SU-DHL-6 (cell line): Measurements from ENCODE around the gene TERF2IP.

ENCODE experiments used
- H2AFZ ChIP-seq: fragments of 200-600 bp; sonication (generic); 2 replicates; pipeline ENCODE4 v1.6.1; 2014; ENCODE audit warnings: low read depth, mild to moderate bottlenecking, moderate library complexity, mixed read lengths, antibody characterized with exemption, low read length; ENCODE audit not compliant: severe bottlenecking
- H3F3A ChIP-seq: fragments of 200-600 bp; shearing (Covaris generic); 2 replicates; pipeline ENCODE4 v1.6.0; 2016; ENCODE audit warnings: antibody characterized with exemption, mild to moderate bottlenecking; ENCODE audit not compliant: insufficient read depth
- H3K27ac ChIP-seq: fragments of 200-600 bp; sonication (generic); 2 replicates; pipeline ENCODE4 v1.5.1; 2016; ENCODE audit warnings: low read depth, mild to moderate bottlenecking, low read length, moderate library complexity, mixed read lengths
- H3K27me3 ChIP-seq: fragments of 200-600 bp; sonication (generic), shearing (Covaris generic); 2 replicates; pipeline ENCODE4 v1.6.0; 2014; ENCODE audit warnings: mild to moderate bottlenecking, low read length
- H3K36me3 ChIP-seq: fragments of 200-600 bp; sonication (generic); 2 replicates; pipeline ENCODE4 v1.6.1; 2014; ENCODE audit warnings: mild to moderate bottlenecking, low read length, mixed read lengths
- H3K4me2 ChIP-seq: fragments of 300-600, 200-600 bp; shearing (Covaris generic), sonication (generic); 2 replicates; pipeline ENCODE4 v1.6.0; 2014; ENCODE audit warnings: low read length, low read depth, mild to moderate bottlenecking; ENCODE audit not compliant: poor library complexity, severe bottlenecking
- H3K4me3 ChIP-seq: fragments of 200-600 bp; sonication (generic); 2 replicates; pipeline ENCODE4 v1.5.1; 2014; ENCODE audit warnings: antibody characterized with exemption, low read length, mild to moderate bottlenecking, mixed read lengths; ENCODE audit not compliant: insufficient read depth, poor library complexity, severe bottlenecking
- H3K79me2 ChIP-seq: fragments of 200-600 bp; sonication (generic); 2 replicates; pipeline ENCODE4 v1.6.1; 2014; ENCODE audit warnings: mild to moderate bottlenecking, low read length, moderate library complexity; ENCODE audit not compliant: insufficient read depth
- H3K9ac ChIP-seq: fragments of 200-600 bp; sonication (generic); 2 replicates; pipeline ENCODE4 v1.7.0; 2014; ENCODE audit warnings: mild to moderate bottlenecking, low read length
- H3K9me2 ChIP-seq: fragments of 200-600 bp; sonication (generic); replicated peaks from 2 replicates; pipeline ENCODE4 v1.6.1; 2014; ENCODE audit warnings: low read length; ENCODE audit not compliant: insufficient read depth
- H3K9me3 ChIP-seq: fragments of 200-600 bp; sonication (generic); 2 replicates; pipeline ENCODE4 v1.6.1; 2014; ENCODE audit warnings: low read length, mixed read lengths; ENCODE audit not compliant: insufficient read depth
- H4K20me1 ChIP-seq: fragments of 200-600 bp; sonication (generic); 2 replicates; pipeline ENCODE4 v1.6.1; 2014; ENCODE audit warnings: low read depth, mild to moderate bottlenecking, antibody characterized with exemption, low read length, moderate library complexity, mixed read lengths
- CTCF ChIP-seq: fragments of 200-600 bp; sonication (generic); IDR thresholded peaks from one replicate; pipeline ENCODE4 v1.5.1; 2017; ENCODE audit warnings: antibody characterized with exemption, mild to moderate bottlenecking, low read length, moderate library complexity; ENCODE audit not compliant: insufficient read depth, poor library complexity, severe bottlenecking
- EZH2phosphoT487 ChIP-seq: fragments of 200-600 bp; sonication (generic), shearing (Covaris generic); conservative IDR thresholded peaks from 2 replicates; pipeline ENCODE4 v1.6.1; 2018; ENCODE audit warnings: mild to moderate bottlenecking, antibody characterized with exemption, low read length, moderate library complexity, mixed read lengths

TERF2IP gene

GRCh38 chr16:75667503-75667902, 19.9 kb downstream of the TERF2IP start:
- H3K4me3 ChIP-seq: no peak overlapping the region
- no peak overlapping the region for H3K4me2 ChIP-seq
- no peaks in the 10 kb centered on the region for H3K9me3 ChIP-seq
- no peak overlapping the region for H2AFZ ChIP-seq
- H3K27me3 ChIP-seq: no peaks in the 10 kb centered on the region
- H3K79me2 ChIP-seq: no peaks in the 10 kb centered on the region
- H3F3A ChIP-seq: peaks cover 3% of the 10 kb centered on the region; the same call in 1 of the 2 replicates
- no peak overlapping the region for H3K9ac ChIP-seq
- no peaks in the 10 kb centered on the region for H4K20me1 ChIP-seq
- no peaks in the 10 kb centered on the region for H3K36me3 ChIP-seq
- H3K27ac ChIP-seq: no peak overlapping the region
- no peaks in the 10 kb centered on the region for H3K9me2 ChIP-seq
- TF ChIP-seq CTCF: no peak
- no peak for TF ChIP-seq EZH2phosphoT487

- Histone ChIP-seq H3K9me2 (no peaks in the 10 kb centered on the region), H3F3A (no peaks in the 10 kb centered on the region), H3K9ac (no peak within 1 kb of the TSS), H3K27ac (no peak within 1 kb of the TSS), H3K79me2 (no peaks in the 10 kb centered on the region), H3K36me3 (no peaks in the 10 kb centered on the region), H3K27me3 (no peaks in the 10 kb centered on the region), H2AFZ (no peak within 1 kb of the TSS), H3K9me3 (no peaks in the 10 kb centered on the region), H3K4me2 (no peak within 1 kb of the TSS), H3K4me3 (no peak within 1 kb of the TSS), H4K20me1 (no peaks in the 10 kb centered on the region)
- TF ChIP-seq CTCF: no peak
- TF ChIP-seq EZH2phosphoT487: no peak
Observed at GRCh38 chr16:75676909-75677308, 29.3 kb downstream of the TERF2IP start, which contains the start of gene CPHXL2. CPHXL2 (minus strand) TSS chr16:75677009; CDS start chr16:75676999, 10 bp downstream.

- no peak for TF ChIP-seq EZH2phosphoT487
- Histone ChIP-seq H3K79me2 (no peaks in the 10 kb centered on the region), H3K4me3 (no peak overlapping the region), H4K20me1 (no peaks in the 10 kb centered on the region), H3F3A (no peaks in the 10 kb centered on the region), H3K4me2 (no peak overlapping the region), H3K9me3 (peaks cover 4% of the 10 kb centered on the region; the same call in 1 of the 2 replicates), H2AFZ (no peak overlapping the region), H3K9me2 (no peaks in the 10 kb centered on the region), H3K9ac (no peak overlapping the region), H3K27ac (no peak overlapping the region), H3K36me3 (no peaks in the 10 kb centered on the region), H3K27me3 (no peaks in the 10 kb centered on the region)
Observed at GRCh38 chr16:75679366-75679765, 31.8 kb downstream of the TERF2IP start.

GRCh38 chr16:75682308-75682707, 34.7 kb downstream of the TERF2IP start:
- Histone ChIP-seq H3K4me2 (no peak overlapping the region), H2AFZ (no peak overlapping the region)

More at GRCh38 chr16:75682308-75682707, 34.7 kb downstream of the TERF2IP start:
- Histone ChIP-seq H3K9ac (no peak overlapping the region), H3K79me2 (no peaks in the 10 kb centered on the region), H3K4me3 (no peak overlapping the region), H4K20me1 (no peaks in the 10 kb centered on the region), H3K9me3 (peaks cover 9% of the 10 kb centered on the region; the same call in 1 of the 2 replicates), H3K27me3 (no peaks in the 10 kb centered on the region), H3K27ac (no peak overlapping the region), H3K36me3 (peaks cover 4% of the 10 kb centered on the region; the same call in 1 of the 2 replicates), H3F3A (no peaks in the 10 kb centered on the region), H3K9me2 (no peaks in the 10 kb centered on the region)
- TF ChIP-seq CTCF: no peak
- TF ChIP-seq EZH2phosphoT487: no peak
